GM19239 (cell line): ENCODE measurements around the gene MEAK7.

ENCODE experiments used
- DNase-seq: peaks from one replicate; pipeline ENCODE4 v3.0.0; 2011; ENCODE audit warnings: low spot score; ENCODE audit not compliant: insufficient read length
- FAIRE-seq: peaks from 2 replicates; lab custom pipeline; 2011; peaks lifted over from hg19 to GRCh38; lab: Jason Lieb, UNC

The MEAK7 gene, protein sequence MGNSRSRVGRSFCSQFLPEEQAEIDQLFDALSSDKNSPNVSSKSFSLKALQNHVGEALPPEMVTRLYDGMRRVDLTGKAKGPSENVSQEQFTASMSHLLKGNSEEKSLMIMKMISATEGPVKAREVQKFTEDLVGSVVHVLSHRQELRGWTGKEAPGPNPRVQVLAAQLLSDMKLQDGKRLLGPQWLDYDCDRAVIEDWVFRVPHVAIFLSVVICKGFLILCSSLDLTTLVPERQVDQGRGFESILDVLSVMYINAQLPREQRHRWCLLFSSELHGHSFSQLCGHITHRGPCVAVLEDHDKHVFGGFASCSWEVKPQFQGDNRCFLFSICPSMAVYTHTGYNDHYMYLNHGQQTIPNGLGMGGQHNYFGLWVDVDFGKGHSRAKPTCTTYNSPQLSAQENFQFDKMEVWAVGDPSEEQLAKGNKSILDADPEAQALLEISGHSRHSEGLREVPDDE

DNA sequence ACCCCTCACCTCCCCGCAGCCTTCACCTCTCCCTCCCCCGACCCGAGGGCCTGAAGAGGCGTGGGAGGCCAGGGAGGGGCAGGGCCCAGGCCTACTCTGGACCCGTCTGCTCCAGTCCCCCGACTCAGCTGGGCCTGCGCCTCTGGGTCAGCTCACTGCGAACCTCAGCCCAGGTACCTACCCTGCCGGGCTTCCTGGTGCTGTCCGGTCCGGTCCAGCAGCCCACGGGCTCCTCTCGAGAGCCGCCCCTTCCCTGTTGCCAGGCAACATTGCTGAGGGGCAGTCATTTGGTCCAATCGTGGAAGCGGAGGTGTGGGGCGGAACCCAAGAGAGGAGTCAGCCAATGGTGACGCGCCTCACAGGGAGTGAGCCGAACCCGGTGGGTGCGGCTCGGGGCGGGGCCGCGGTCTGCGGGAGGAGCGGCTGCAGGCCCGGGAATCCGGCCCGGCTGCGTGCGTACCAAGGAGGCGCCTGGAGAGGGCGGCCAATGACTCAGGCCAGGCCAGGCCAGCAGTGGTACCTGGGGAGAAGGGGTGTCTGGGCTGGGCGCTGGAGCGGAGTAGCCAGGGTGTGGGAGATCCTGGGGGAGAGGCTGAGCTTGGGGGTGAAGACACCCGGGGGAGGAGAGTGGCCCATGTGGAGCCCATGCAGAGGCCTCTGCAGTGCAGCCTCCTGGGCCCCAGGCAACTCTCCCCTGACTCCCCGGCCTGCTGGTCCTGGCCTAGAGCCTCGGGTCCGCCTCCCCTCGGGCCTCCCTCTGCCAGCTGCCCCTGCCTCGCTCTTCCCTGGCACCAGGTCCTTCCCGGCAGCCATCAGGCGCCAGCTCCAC lies at the start of gene MEAK7:
Gene MEAK7, minus strand, starts transcription at position 240 of the 829 bp plus-strand sequence. CDS start 6,573 bp downstream, outside the sequence.
- DNase-seq: peak; percentile 89
- FAIRE-seq: peak; percentile 82

GRCh38 chr16:84553873-84554399 lies 49.5 kb upstream of the MEAK7 start:
- FAIRE-seq (no peak), DNase-seq (no peak)

DNA sequence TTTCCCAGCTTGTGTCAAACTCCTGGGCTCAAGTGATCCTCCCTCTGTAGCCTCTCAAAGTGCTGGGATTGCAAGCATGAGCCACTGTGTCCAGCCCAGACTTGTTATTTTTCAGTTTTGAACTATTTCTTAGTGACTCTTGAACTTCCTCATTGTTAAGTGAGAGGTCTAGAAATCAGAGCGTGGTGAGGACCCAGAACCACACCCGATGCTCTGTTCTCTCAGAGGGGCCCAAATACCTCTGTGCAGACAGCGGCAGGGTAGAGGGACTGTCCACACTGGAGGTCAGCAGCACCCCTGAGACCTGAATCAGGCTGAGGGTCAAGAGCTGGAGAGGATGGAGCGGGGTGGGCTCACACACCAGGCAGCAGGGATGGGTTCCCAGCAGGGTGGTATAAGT lies 47.7 kb upstream of the MEAK7 start:
- FAIRE-seq (no peak), DNase-seq (no peak)

- no peak for FAIRE-seq
- no peak for DNase-seq
Measured at GRCh38 chr16:84550096-84550495, 45.6 kb upstream of the MEAK7 start.

DNA sequence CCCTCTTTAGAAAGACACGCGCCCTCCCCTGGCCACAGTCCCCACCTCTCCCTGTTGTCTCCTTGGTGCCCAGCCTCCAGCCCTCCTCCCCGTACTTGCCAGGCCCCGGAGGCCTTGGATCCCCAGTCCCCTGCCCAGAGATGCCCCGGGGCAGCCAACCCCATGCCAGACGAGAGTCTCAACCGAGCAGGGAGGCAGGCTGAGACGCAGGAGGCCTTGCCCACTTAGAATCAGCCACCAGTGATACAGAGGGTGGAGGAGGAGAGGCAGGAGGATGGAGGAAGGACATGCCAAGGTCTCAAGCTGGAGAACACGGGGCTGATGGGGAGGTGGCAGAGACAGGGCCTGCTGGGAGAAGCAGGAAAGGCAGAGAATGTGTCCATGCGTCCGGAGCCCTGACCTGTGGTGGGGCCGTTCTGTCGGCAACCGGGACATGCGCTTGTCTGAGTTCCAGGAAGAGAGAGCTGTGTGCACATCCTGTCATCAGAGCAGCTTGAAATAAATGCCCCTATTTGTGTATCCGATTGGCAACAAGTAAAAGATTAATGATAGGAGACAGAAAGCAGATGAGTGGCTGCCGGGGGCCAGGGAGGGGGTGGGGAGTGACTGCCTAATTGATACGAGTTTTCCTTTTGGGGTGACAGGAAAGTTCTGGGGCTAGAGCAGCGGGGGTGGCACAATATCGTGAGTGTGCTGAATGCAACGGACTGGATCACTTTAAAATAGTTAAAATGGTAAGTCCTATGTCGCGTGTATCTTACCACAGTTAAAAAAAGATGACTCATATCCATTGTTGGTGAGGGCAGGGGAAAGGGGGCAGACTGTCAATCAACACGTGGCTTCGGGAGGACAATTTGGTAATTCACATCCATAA lies 44.7 kb upstream of the MEAK7 start:
- FAIRE-seq: no peak
- DNase-seq: no peak

DNA sequence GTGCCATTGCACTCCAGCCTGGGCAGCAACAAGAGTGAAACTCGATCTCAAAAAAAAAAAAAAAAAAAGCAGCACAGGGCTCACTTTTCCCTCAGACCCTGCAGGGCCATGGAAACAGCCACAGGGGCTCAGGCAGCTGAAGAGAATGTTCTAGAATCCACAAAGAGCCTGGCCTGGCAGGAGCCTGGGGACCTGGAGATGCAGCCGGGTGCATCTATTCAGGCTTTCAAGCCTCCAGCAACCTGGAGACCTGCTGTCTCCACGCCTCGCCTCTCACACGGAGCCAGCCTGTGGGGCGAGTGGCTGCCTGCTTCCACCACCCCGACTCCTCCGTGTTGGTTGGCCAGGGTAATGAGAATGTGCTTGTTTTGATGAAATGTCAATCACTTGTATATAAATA lies 44.0 kb upstream of the MEAK7 start:
- DNase-seq (no peak), FAIRE-seq (no peak)

GRCh38 chr16:84547546-84548061 lies 43.1 kb upstream of the MEAK7 start:
- FAIRE-seq (no peak), DNase-seq (no peak)

DNA sequence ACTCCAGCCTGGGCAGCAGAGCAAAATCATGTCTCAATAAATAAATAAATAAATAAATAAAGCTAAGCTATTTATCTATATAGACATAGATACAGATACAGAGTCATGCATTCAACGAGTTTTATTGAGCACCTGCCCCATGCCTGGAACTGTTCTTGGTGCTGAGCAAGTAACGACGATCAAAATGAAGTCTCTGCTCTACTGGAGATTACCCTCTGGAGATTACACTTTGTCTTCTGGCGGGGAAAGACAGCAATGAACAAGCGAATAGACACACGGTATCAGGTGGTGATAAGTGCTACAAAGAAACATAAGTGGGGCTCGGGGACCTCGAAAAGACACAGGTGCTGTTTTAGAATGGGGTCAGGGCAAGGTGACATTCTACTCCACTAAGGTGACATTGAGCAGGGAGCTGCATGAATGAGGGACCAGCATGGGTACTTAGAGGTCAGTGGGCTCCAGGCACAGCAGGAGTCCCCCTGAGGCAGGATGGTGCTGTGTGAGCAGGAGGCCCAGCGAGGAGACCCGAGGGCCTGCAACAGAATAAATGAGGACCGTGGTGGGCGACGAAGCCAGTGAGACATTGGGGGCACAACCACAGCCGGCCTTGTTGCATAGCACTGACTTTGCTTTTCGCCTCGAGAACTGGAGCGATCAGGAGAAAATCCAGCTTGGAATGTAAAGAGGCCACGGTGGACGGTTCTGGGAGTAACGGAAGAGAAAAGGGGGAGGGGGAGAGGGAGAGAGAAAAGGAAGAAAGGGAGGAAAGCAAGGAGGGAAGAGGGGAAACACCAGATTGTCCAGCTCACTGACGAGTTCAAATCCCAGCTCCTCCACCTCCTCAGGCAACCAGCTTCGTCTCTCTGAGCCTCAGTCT lies 42.4 kb upstream of the MEAK7 start:
- no peak for DNase-seq
- FAIRE-seq: no peak

DNA sequence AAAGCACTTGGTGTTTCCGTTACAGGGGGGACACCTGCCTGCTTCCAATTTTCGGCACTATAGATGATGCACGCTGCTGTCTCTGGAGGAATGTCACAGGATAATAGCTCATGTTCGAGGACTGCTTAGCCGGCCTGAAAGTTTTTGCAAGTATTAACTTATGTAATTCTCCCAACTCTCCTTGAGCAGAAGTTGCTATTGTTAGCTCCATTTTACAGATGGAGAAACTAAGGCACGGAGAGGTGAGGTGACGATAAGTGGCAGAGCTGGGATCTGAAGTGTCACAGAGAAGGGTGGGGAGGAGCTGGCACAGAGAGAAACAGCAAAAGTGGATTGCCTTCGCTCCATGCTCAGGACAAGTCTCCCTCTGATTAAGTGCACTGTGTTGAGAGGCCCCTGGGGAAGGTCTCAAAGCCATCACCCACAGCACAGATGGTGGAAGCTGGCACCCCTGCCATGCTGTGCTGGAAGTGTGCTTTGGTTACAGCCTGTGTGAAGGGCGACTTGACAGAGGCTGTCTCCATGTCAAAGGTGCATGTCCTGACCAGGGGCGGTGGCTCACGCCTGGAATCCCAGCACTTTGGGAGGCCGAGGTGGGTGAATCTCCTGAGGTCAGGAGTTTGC lies 40.8 kb upstream of the MEAK7 start:
- DNase-seq (no peak), FAIRE-seq (no peak)

GRCh38 chr16:84544031-84544773 lies 39.7 kb upstream of the MEAK7 start:
- DNase-seq (no peak), FAIRE-seq (no peak)

DNA sequence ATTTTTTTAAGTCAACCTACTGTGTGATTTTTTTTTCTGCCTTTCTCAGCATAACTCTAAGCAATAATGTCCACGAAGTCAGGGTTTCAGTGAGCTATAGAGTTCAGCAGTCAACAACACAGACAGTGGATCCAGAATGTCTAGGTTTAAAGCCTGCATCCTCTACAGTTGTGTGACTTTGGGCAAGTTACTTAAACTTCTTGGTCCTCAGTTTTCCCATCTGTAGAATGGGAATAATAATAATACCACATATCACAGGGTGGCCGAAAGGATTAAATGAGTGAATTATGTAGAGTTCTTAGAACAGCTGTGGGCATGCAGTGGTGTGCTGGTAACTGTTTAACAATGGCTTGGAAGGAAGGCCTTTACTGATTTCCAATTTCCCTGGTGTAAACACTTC lies 38.8 kb upstream of the MEAK7 start:
- DNase-seq: no peak
- FAIRE-seq: no peak

DNA sequence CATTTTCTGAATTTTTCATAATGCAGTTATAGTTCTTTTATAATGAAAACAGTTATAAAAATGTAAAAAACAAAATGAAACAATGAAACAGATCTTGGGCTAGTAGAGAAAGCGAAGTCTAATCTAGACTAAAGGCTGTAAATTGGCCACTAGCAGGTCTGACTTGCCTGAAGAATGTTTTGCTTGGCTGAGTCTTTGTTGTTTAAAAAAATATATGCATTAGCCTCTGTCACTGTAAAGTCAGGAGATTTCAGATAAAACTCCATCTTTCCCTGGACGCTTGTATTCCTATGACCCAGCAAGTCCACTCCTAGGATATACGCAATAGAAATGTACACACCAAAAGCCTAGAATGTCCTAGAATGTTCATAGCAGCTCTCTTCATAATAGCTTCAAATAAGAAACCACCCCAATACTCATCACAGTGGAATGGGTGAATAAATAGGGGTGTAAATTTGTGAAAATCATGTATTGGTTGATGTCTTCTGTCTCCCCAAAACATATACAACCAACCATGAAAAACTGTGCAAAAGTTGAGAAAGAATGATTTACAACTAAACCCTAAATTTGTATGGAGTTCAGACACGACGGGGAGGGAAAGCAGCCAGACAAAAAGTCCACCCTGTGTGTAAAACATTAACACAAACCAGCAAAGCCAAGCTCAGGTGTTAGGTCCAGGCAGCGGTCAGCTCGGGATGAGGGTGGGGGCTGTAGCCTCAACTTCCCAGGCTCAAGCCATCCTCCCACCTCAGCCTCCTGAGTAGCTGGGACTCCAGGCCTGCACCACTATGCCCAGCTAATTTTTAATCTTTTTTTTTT lies 37.7 kb upstream of the MEAK7 start:
- FAIRE-seq: no peak
- DNase-seq: no peak

- DNase-seq (no peak), FAIRE-seq (no peak)
Measured at GRCh38 chr16:84540194-84540593, 35.7 kb upstream of the MEAK7 start.

DNA sequence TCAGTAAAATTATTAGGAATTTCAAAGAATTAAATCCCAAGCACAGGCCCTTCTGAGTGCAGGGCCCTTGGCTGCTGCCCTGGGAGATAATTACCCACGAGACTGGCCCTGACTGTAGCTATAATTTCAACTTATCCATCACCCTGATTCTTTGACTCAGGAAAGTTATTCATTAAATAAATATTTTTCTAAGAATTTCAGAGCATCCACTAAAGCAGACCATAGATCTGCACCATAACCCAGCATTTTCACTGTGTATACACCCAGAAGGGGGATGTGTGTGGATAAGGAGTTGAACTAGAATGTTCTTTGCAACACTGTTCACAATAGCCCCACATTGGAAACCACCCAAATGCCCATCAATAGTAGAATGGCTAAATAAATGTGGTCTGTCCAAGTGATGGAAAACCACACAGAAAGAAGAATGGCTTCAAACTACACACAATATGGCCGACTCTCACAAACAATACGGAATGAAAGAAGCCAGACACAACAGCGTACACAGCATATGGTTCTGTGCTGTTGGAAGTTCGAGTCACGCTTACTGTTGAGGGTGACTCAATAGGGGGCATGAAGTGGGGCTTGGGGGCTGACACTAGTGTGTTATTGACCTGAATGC lies 33.9 kb upstream of the MEAK7 start:
- no peak for DNase-seq
- no peak for FAIRE-seq

DNA sequence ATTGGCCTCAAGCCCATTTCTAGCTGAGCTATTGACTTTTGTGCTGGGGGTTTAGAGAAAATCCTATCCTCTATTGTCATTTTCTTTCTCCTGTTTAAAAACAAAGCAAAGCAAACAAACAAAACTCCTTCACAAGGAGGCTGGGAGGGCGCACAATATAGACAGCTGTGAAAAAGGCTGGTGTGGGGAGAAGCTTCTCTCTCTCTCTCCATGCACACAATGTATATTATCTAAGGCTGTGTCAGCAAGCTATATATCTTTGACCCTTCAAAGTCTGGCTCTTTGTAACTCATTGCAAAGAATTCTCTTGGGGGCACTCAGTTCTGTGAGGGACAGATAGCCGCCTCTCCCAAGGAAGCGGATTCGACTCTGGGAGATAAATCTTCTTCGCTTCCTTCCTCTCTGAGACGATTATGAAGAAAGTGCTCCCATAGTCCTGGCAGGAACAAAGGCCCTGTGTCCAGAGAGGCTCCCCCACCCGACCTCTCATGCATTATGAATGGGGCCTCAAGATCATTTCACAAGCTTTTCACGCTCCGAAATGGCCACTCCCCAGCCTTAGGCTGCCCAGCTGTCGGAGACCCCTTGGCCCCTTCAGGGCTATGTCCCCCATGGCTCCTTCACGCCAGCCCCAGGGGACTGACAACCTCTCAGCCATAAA lies 33.2 kb upstream of the MEAK7 start:
- DNase-seq (no peak), FAIRE-seq (no peak)

- DNase-seq: no peak
- no peak for FAIRE-seq
Measured at GRCh38 chr16:84535851-84536250, 31.4 kb upstream of the MEAK7 start.
